SK-N-SH treated with all-trans-retinoic acid at 6 μM for 48 hours (cell line): ENCODE data around the gene MT1E.

ENCODE experiments used
- ATAC-seq: fragments of 200-7000 bp; cut with Tn5 transposase; 3 replicates; pipeline ENCODE4 v1.9.1; 2020; ENCODE audit warnings: mild to moderate bottlenecking, moderate library complexity
- ARNTL ChIP-seq: fragments of 450-650 bp; formaldehyde crosslinking; IDR thresholded peaks from 2 replicates; pipeline ENCODE4 v1.5.0; 2020; ENCODE audit warnings: low read depth, mild to moderate bottlenecking, moderate library complexity, borderline replicate concordance
- BACH2 ChIP-seq: fragments of 250-450 bp; sonication (Bioruptor Pico); IDR thresholded peaks from 2 replicates; pipeline ENCODE4 v1.9.0; 2021; ENCODE audit warnings: mild to moderate bottlenecking, borderline replicate concordance
- ESRRG ChIP-seq: fragments of 250-450 bp; sonication (Bioruptor Pico); IDR thresholded peaks from 2 replicates; pipeline ENCODE4 v1.6.1; 2021; ENCODE audit warnings: mild to moderate bottlenecking
- GLIS3 ChIP-seq: fragments of 250-450 bp; sonication (Bioruptor Pico); IDR thresholded peaks from 2 replicates; pipeline ENCODE4 v1.5.0; 2020; ENCODE audit warnings: mild to moderate bottlenecking, moderate library complexity
- ISL1 ChIP-seq: fragments of 250-450 bp; sonication (Bioruptor Pico); IDR thresholded peaks from 2 replicates; pipeline ENCODE4 v2.1.2; 2022; ENCODE audit warnings: mild to moderate bottlenecking, moderate library complexity
- OSR1 ChIP-seq: fragments of 250-450 bp; sonication (Bioruptor Pico); IDR thresholded peaks from 2 replicates; pipeline ENCODE4 v1.8.0; 2022; ENCODE audit warnings: moderate library complexity, mild to moderate bottlenecking, inconsistent platforms
- PPARA ChIP-seq: fragments of 250-450 bp; sonication (Bioruptor Pico); IDR thresholded peaks from 2 replicates; pipeline ENCODE4 v1.5.0; 2020; ENCODE audit warnings: mild to moderate bottlenecking, borderline replicate concordance
- RARB ChIP-seq: fragments of 250-450 bp; sonication (Bioruptor Pico); IDR thresholded peaks from 2 replicates; pipeline ENCODE4 v1.8.0; 2021; ENCODE audit warnings: mild to moderate bottlenecking, moderate library complexity
- SNAI2 ChIP-seq: fragments of 250-450 bp; sonication (Bioruptor Pico); IDR thresholded peaks from 2 replicates; pipeline ENCODE4 v1.5.0; 2020; ENCODE audit warnings: mild to moderate bottlenecking, moderate library complexity
- TCF4 ChIP-seq: fragments of 250-450 bp; sonication (Bioruptor Pico); IDR thresholded peaks from 2 replicates; pipeline ENCODE4 v1.8.0; 2021; ENCODE audit warnings: mild to moderate bottlenecking, moderate library complexity, borderline replicate concordance
- TOX ChIP-seq: fragments of 250-450 bp; sonication (Bioruptor Pico); IDR thresholded peaks from 2 replicates; pipeline ENCODE4 v1.8.0; 2021; ENCODE audit warnings: mild to moderate bottlenecking, moderate library complexity, borderline replicate concordance
- ZC3H10 ChIP-seq: fragments of 250-450 bp; sonication (Bioruptor Pico); IDR thresholded peaks from 2 replicates; pipeline ENCODE4 v1.5.1; 2021; ENCODE audit warnings: mild to moderate bottlenecking, moderate library complexity
- ZFP3 ChIP-seq: fragments of 250-450 bp; sonication (Bioruptor Pico); IDR thresholded peaks from 2 replicates; pipeline ENCODE4 v1.5.0; 2020; ENCODE audit warnings: mild to moderate bottlenecking, moderate library complexity
- ZFP30 ChIP-seq: fragments of 450-650 bp; formaldehyde crosslinking; IDR thresholded peaks from 2 replicates; pipeline ENCODE4 v1.5.0; 2022; ENCODE audit warnings: mild to moderate bottlenecking, moderate library complexity
- ZNF565 ChIP-seq: fragments of 450-650 bp; formaldehyde crosslinking; conservative IDR thresholded peaks from 2 replicates; pipeline ENCODE4 v1.5.0; 2020; ENCODE audit warnings: low read depth, mild to moderate bottlenecking, moderate library complexity
- ZNF70 ChIP-seq: fragments of 450-650 bp; formaldehyde crosslinking; IDR thresholded peaks from 2 replicates; pipeline ENCODE4 v1.5.0; 2020; ENCODE audit warnings: mild to moderate bottlenecking, moderate library complexity
- ZNF8 ChIP-seq: fragments of 450-650 bp; formaldehyde crosslinking; IDR thresholded peaks from 2 replicates; pipeline ENCODE4 v1.5.0; 2020; ENCODE audit warnings: mild to moderate bottlenecking, moderate library complexity
- TF ChIP-seq, protein P1 (sequence below): fragments of 250-450 bp; sonication (Bioruptor Pico); IDR thresholded peaks from 2 replicates; pipeline ENCODE4 v1.5.1; 2020; ENCODE audit warnings: low read depth, mild to moderate bottlenecking, moderate library complexity
- TF ChIP-seq, protein P2 (sequence below): fragments of 250-450 bp; sonication (Bioruptor Pico); IDR thresholded peaks from 2 replicates; pipeline ENCODE4 v1.5.0; 2020; ENCODE audit warnings: mild to moderate bottlenecking, moderate library complexity
- TF ChIP-seq, protein P3 (sequence below): fragments of 250-450 bp; sonication (Bioruptor Pico); IDR thresholded peaks from 2 replicates; pipeline ENCODE4 v1.8.0; 2020; ENCODE audit warnings: mild to moderate bottlenecking, moderate library complexity, borderline replicate concordance
- TF ChIP-seq, protein P4 (sequence below): fragments of 250-450 bp; sonication (Bioruptor Pico); IDR thresholded peaks from 2 replicates; pipeline ENCODE4 v1.5.1; 2021; ENCODE audit warnings: mild to moderate bottlenecking, moderate library complexity
- TF ChIP-seq, protein P5 (sequence below): fragments of 250-450 bp; sonication (Bioruptor Pico); IDR thresholded peaks from 2 replicates; pipeline ENCODE4 v1.8.0; 2021; ENCODE audit warnings: low read depth, mild to moderate bottlenecking, moderate library complexity, borderline replicate concordance

Gene MT1E

DNA sequence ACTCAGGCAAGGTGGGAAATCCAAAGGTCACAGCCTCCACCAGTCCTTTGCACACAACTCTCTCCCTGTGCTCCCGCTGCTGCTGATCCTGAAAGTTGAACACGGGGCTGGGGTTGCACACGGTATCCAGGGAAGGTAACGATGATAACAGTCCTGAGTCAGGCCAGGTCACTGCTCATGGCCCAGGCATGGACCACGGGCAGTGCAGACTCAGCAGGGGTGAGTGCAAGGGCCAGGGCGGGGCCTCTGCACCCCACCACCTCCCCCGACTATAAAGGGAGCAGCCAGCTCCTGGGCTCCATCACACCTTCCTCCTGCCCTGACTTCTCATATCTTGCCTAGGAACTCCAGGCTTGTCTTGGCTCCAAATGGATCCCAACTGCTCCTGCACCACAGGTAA, 26.0 kb downstream of the MT1E start, which contains the start of gene MT1B:
Gene MT1B (plus strand): TSS at position 301 of the 400 bp plus-strand sequence. CDS start 68 bp downstream, at position 369.
- TF ChIP-seq ARNTL (CRISPR knock-in tag): no peak
- TF ChIP-seq TOX (CRISPR knock-in tag): no peak
- TF ChIP-seq RARB: no peak
- no peak for TF ChIP-seq ZC3H10
- TF ChIP-seq SNAI2 (CRISPR knock-in tag): no peak
- TF ChIP-seq ZNF8: no peak
- no peak for TF ChIP-seq ZNF565
- TF ChIP-seq ISL1 (CRISPR knock-in tag): no peak
- no peak for TF ChIP-seq ESRRG (CRISPR knock-in tag)
- TF ChIP-seq, protein P1, sequence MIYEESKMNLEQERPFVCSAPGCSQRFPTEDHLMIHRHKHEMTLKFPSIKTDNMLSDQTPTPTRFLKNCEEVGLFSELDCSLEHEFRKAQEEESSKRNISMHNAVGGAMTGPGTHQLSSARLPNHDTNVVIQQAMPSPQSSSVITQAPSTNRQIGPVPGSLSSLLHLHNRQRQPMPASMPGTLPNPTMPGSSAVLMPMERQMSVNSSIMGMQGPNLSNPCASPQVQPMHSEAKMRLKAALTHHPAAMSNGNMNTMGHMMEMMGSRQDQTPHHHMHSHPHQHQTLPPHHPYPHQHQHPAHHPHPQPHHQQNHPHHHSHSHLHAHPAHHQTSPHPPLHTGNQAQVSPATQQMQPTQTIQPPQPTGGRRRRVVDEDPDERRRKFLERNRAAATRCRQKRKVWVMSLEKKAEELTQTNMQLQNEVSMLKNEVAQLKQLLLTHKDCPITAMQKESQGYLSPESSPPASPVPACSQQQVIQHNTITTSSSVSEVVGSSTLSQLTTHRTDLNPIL (CRISPR knock-in tag): no peak
- no peak for TF ChIP-seq ZFP30 (CRISPR knock-in tag)
- TF ChIP-seq, protein P2, sequence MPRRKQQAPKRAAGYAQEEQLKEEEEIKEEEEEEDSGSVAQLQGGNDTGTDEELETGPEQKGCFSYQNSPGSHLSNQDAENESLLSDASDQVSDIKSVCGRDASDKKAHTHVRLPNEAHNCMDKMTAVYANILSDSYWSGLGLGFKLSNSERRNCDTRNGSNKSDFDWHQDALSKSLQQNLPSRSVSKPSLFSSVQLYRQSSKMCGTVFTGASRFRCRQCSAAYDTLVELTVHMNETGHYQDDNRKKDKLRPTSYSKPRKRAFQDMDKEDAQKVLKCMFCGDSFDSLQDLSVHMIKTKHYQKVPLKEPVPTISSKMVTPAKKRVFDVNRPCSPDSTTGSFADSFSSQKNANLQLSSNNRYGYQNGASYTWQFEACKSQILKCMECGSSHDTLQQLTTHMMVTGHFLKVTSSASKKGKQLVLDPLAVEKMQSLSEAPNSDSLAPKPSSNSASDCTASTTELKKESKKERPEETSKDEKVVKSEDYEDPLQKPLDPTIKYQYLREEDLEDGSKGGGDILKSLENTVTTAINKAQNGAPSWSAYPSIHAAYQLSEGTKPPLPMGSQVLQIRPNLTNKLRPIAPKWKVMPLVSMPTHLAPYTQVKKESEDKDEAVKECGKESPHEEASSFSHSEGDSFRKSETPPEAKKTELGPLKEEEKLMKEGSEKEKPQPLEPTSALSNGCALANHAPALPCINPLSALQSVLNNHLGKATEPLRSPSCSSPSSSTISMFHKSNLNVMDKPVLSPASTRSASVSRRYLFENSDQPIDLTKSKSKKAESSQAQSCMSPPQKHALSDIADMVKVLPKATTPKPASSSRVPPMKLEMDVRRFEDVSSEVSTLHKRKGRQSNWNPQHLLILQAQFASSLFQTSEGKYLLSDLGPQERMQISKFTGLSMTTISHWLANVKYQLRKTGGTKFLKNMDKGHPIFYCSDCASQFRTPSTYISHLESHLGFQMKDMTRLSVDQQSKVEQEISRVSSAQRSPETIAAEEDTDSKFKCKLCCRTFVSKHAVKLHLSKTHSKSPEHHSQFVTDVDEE (CRISPR knock-in tag): no peak
- no peak for TF ChIP-seq PPARA (CRISPR knock-in tag)
- TF ChIP-seq TCF4 (CRISPR knock-in tag): no peak
- no peak for ATAC-seq

DNA sequence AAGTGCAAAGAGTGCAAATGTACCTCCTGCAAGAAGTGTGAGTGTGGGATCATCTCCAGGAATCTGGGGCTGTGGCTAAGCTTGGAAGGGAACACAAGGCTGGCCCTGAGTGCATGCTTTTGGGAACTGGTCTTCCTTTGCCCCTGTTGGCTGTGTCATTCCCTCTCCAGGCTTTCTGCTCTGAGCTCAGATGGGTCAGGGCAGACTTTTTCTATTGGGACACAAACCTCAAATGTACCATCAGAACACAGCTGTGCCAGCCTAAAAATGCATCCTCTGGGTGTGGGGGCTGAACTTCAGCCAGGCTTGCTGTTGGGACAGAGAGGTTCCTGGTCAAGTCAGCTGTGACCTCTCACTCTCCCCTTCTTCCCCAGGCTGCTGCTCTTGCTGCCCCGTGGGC, 27.0 kb downstream of the MT1E start:
- TF ChIP-seq ZFP30 (CRISPR knock-in tag) (no peak), PPARA (CRISPR knock-in tag) (no peak), ZNF8 (no peak), BACH2 (no peak), ZNF565 (no peak), TOX (CRISPR knock-in tag) (no peak), ZFP3 (CRISPR knock-in tag) (no peak), SNAI2 (CRISPR knock-in tag) (no peak)
- TF ChIP-seq, protein P1 (CRISPR knock-in tag): no peak
- ATAC-seq: no peak

DNA sequence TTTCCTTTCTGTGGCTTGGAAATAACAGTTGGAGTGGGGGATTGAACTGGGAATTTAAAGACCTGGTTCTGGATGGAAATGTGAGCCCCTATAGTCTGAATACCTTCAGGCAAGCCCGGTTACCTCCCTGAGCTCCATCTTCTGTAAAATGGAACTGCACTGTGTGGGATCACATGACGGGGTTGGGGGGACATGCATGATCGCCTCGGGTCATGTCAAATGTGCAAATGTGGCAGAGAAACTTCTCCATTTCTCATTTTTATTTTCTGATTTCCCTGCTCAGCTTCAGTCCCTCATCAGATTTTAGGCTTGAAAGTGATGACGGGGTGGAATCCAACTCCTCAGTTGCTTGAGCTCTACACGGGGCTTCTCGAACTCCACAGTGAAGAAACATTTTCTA, 27.6 kb downstream of the MT1E start:
- ATAC-seq: no peak
- no peak for TF ChIP-seq RARB
- no peak for TF ChIP-seq OSR1 (CRISPR knock-in tag)
- TF ChIP-seq ZNF565: no peak
- TF ChIP-seq ZFP3 (CRISPR knock-in tag): no peak
- TF ChIP-seq, protein P2 (CRISPR knock-in tag): no peak
- TF ChIP-seq, protein P3, sequence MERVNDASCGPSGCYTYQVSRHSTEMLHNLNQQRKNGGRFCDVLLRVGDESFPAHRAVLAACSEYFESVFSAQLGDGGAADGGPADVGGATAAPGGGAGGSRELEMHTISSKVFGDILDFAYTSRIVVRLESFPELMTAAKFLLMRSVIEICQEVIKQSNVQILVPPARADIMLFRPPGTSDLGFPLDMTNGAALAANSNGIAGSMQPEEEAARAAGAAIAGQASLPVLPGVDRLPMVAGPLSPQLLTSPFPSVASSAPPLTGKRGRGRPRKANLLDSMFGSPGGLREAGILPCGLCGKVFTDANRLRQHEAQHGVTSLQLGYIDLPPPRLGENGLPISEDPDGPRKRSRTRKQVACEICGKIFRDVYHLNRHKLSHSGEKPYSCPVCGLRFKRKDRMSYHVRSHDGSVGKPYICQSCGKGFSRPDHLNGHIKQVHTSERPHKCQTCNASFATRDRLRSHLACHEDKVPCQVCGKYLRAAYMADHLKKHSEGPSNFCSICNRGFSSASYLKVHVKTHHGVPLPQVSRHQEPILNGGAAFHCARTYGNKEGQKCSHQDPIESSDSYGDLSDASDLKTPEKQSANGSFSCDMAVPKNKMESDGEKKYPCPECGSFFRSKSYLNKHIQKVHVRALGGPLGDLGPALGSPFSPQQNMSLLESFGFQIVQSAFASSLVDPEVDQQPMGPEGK (CRISPR knock-in tag): no peak
- TF ChIP-seq, protein P4, sequence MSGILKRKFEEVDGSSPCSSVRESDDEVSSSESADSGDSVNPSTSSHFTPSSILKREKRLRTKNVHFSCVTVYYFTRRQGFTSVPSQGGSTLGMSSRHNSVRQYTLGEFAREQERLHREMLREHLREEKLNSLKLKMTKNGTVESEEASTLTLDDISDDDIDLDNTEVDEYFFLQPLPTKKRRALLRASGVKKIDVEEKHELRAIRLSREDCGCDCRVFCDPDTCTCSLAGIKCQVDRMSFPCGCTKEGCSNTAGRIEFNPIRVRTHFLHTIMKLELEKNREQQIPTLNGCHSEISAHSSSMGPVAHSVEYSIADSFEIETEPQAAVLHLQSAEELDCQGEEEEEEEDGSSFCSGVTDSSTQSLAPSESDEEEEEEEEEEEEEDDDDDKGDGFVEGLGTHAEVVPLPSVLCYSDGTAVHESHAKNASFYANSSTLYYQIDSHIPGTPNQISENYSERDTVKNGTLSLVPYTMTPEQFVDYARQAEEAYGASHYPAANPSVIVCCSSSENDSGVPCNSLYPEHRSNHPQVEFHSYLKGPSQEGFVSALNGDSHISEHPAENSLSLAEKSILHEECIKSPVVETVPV (CRISPR knock-in tag): no peak
- no peak for TF ChIP-seq ZFP30 (CRISPR knock-in tag)
- TF ChIP-seq TCF4 (CRISPR knock-in tag): no peak
- TF ChIP-seq SNAI2 (CRISPR knock-in tag): no peak
- TF ChIP-seq, protein P5, sequence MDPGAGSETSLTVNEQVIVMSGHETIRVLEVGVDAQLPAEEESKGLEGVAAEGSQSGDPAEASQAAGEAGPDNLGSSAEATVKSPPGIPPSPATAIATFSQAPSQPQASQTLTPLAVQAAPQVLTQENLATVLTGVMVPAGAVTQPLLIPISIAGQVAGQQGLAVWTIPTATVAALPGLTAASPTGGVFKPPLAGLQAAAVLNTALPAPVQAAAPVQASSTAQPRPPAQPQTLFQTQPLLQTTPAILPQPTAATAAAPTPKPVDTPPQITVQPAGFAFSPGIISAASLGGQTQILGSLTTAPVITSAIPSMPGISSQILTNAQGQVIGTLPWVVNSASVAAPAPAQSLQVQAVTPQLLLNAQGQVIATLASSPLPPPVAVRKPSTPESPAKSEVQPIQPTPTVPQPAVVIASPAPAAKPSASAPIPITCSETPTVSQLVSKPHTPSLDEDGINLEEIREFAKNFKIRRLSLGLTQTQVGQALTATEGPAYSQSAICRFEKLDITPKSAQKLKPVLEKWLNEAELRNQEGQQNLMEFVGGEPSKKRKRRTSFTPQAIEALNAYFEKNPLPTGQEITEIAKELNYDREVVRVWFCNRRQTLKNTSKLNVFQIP (CRISPR knock-in tag): no peak
- TF ChIP-seq TOX (CRISPR knock-in tag): no peak
- no peak for TF ChIP-seq GLIS3 (CRISPR knock-in tag)
- no peak for TF ChIP-seq ZNF8
- no peak for TF ChIP-seq ESRRG (CRISPR knock-in tag)
- TF ChIP-seq, protein P1 (CRISPR knock-in tag): no peak
- TF ChIP-seq ISL1 (CRISPR knock-in tag): no peak
- no peak for TF ChIP-seq ZNF70 (CRISPR knock-in tag)
